GM21423 (cell line): Measurements from ENCODE around the gene OAT.

Experiments
- ATAC-seq: cut with Tn5 transposase; IDR thresholded peaks from one replicate; pipeline ENCODE4 v1.9.1; 2021; ENCODE audit warnings: mild to moderate bottlenecking, moderate library complexity; ENCODE audit not compliant: unreplicated experiment

OAT gene

GRCh38 chr10:124407456-124407855, 11.3 kb downstream of the OAT start:
- ATAC-seq = no peak

DNA sequence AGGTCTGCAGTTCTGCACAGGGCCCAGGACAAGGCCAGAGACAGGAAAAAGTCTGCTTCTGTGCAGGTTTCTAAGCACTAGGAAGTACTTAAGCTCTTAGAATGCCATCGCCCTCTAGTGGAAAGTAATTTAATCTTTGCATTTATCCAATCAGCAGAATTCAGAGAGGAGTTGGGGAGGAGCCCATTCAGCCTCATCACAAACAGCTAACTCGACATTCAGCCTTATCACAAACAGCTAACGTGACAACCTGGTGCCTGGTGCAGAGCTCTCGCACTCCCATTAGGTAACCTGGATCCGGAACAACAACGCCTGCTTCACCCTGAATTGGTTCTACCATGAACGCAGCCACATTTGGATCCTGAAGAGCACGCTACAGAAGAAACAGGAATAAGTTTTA, 15.2 kb downstream of the OAT start:
- peak; percentile 94 for ATAC-seq

DNA sequence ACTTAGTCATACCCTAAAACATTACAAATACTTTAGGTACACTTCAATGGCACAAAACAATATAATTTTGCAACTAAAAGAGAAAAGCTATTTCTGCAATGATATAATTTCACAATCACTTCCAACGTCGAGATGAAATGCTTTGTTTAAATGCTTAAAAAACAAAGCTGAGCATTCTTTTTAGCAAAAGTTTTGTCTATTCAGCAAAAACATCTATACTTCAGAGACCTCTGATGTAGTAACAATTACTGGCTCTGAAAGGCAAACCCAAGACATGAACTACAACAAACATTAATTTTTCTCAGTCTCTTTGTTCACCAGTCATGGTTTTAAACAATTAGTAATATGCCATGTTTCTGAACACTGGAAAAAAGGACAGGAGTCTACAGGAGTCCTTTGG, 16.4 kb downstream of the OAT start:
- ATAC-seq = no peak

DNA sequence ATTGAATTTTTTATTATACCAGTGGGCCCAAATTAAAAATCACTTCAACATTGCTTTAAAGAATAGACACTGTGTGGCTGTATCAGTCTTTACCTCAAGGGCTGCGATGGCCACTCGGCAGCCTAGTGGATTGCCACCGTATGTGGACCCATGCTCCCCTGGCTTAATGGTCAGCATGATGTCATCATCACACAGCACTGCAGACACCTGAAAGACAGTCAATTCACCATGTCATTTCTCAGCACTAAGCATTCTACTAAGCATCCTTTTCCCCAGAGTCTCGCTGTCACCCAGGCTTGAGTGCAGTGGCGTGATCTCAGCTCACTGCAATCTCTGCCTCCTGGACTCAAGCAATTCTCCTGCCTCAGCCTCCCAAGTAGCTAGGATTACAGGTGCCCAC, 17.1 kb downstream of the OAT start:
- no peak for ATAC-seq

DNA sequence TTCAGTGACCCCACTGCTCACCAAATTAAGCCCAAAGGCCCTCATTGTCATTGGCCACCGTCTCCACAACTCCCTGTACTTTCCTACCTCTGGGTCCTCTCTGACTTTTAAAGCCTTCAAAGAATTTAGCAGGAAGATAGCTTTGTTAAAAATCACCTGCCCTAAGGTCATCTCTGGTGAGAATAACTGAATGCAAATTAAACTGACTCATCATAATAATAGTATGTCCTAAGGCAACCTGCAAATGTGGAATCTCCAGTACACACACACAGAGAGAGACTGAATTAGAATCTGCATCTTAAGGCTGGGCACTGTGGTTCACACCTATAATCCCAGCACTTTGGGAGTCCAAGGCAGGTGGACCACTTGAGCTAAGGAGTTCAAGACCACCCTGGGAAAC, 24.1 kb downstream of the OAT start:
- ATAC-seq = no peak

GRCh38 chr10:124392626-124393342, 25.9 kb downstream of the OAT start:
- ATAC-seq = no peak

DNA sequence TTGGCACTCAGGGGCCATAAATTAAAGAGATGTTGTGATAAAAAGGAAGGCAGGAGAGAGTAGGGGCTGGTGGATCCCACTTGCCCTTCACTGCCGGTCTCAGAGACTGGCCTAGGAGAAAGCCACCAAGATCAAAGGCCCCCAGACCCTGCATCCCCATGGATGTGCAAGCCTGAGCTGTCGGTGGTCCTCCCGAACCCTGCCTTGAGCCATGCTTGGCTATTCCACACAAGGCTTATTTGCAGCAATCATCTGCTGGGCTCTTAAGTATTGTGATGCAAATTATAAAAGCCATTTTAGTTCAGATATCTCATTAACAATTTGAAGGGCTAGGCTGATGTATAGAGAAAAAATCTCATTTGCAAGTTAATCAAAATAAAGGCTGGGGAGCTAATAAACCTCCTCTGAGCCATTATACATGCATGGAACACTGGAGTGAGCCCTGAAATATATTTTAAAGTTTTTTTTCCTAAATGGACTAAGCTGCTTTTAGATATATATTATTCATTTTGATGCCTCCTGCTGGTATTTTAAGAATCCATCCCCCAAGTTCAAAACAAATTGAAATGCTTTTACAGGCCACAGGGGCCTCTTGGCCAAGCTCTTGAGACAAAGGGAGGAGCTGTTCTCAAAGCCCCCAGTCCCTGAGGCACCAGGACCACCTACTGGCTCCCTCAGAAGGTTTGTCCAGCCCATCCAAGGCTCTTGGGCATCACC, 28.1 kb downstream of the OAT start:
- ATAC-seq = no peak

DNA sequence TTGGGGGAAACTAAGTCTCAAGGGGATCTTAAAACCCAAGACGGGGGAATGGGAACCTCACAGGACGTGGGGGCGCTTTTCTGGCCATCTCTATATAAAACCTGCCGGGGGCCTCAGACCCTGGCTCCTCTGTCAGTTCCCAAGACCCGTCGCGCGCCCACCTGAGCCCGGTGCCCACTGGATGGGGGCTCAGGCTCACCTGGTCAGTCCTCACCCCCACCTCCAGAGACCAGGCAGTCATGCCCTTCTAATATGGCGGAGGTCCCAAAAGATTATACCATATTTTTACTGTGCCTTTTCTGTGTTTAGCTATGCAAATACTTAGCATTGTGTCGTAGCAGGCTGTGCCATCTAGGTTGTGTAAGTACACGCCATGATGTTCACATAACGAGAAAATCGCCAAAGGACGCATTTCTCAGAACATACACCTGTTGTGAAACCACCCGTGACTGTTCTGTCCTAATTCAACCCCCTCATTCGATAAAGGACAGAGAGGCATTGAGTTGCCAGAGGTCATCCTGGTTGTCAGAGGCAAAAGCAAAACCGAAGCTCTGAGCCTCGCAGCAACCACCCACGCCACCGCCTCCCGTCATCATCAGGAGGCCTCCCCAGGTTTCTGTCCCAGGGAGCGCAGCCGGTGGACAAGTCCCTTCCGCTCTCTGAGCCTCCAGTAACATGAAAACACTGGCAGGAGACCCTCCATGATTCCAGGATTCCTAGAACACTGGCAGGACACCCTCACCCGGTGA, 28.9 kb downstream of the OAT start:
- no peak for ATAC-seq

GRCh38 chr10:124388823-124389612, 29.7 kb downstream of the OAT start:
- ATAC-seq = peak; percentile 95

DNA sequence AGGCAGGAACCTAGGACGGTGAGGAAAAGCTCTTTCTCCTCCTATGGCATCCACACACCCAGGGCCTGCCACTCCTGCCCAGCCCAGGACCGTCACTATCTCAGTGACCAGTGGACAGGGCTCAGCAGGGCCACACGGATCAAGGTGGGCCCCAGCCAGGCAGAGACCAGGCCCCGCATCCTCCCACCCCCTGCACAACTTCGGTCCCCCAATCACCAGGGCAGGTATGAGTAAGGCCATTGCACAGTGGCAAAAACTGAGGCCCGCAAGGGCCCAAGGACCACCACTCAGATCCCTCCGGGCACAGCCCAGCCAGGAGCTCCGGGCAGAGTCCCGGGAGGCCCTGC, 30.3 kb downstream of the OAT start:
- ATAC-seq = no peak

- no peak for ATAC-seq
These were observed 31.4 kb downstream of the OAT start for GRCh38 chr10:124387078-124387874.

- no peak for ATAC-seq
These were observed 32.3 kb downstream of the OAT start for GRCh38 chr10:124386186-124387077.

- no peak for ATAC-seq
These were observed 33.0 kb downstream of the OAT start for GRCh38 chr10:124385627-124386185.

DNA sequence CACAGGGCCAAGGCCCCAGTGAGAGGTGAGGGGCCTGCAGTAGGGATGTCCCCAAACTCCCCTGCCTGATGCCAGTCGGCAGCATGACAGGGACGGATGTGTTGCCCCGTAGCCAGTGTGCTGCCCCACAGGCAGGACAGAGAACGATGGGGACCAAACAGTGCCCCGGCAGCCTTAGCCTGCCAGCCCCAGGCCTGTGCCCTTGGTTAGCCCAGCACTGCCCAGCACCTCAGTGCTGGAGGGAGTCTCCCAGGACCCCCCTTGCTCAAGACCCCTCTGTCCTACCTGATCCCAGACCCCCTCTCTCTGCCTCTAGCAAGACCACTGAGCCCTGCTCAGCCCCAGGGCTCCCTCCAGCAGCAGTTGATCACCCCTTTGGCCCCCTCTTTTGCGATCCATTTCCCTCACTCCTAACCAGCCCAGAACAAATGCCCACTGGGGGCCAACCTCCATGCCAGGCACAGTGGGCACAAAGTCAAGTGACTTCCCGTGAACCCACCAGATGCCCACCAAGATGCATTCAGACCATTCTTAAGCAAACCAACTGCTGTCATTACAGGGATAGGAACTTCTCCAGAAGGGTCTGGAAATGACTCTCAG, 34.0 kb downstream of the OAT start:
- ATAC-seq = no peak

DNA sequence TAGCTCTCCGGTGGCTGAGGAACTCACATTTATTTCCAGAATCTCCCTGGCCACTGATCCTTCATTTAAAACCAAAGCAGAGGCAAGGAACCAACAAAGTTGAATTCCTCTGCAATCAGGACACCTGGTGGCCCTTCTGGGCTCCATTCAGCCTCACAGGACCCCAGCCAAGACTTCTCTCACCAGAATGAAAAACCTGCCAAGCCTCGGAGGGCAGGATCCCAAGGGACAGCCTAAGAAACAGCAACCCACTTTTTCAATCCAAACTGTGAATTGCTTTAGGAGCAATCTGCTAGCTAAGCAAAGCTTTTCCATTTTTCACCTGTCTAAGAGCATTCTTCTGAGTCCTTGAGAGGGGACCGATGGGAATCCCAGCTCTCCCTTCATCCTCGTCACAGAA, 34.6 kb downstream of the OAT start:
- ATAC-seq = no peak

- no peak for ATAC-seq
These were observed 35.2 kb downstream of the OAT start for GRCh38 chr10:124383496-124383895.

- ATAC-seq = no peak
These were observed 37.6 kb downstream of the OAT start for GRCh38 chr10:124381011-124381611.

- no peak for ATAC-seq
These were observed 38.3 kb downstream of the OAT start for GRCh38 chr10:124380256-124380995.
